ENCODE data around the gene ABCC1. TPM values are rescaled to one million over a fixed set of nuclear protein-coding genes. Genes with fewer than 3 reads are reported as not detected.
A peak's percentile ranks its signal among the peaks of the same experiment; 100 is the strongest.

The ABCC1 gene
- polyA plus RNA-seq, 1 of the 3 experiments (the other 2 are of a cell fraction) = 23.7 TPM

DNA sequence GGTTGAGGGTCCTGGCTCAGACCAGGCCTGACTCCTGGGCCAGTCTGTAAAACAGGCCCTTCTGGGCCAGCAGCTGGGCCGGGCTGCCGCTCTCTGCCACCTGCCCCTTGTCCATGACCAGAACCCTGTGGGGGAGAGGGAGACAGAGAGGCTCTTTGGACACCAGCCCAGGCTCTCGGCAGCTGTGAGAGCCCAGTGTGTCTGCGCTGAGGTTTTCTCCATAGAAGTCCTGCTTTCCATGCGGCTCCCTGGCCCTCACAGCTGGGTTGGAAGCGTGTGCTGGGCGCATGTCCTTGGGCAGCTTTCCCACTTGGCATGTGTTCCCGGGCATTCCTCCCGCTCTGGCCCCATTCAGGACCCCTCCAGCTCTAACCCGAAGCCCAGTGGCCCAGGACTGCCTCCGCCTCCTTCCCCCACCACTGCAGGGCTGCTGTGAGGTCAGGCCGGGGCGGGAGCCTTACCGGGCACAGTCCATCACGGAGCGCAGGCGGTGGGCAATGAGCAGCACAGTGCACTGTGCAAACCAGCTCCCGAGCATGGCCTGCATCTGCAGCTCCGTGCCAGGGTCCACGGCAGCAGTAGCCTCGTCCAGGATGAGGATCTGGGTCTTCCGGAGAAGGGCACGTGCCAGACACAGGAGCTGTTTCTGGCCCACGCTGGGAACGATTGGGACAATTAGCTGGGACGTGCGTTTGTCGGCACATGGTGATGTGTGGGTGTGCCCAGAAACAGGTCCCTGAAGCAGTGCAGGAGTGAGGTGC lies 200.9 kb downstream of the ABCC1 start:
- CTCF ChIA-PET = interaction anchor here (0.7 to 0.9 kb wide), 3 partner anchors 13 to 44 kb away, joined by 3 to 5 read pairs (median 3); no protein-coding TSS in a partner anchor
- Histone ChIP-seq H3K9me3 (no peaks in the 10 kb centered on the region), H3K36me3 (replicated peaks in 1 of 2; ENCODE audit: control insufficient read depth in 1 of 2, insufficient read depth in 2 of 2, low read length in 1 of 2) (peaks cover 0 to 2% of the 10 kb centered on the region in 2 experiments), H3K27ac (ENCODE audit: low read depth in 2 of 2, low read length in 1 of 2) (peak overlapping the region in 1 of 2 experiments; percentile 86; a peak in 2 of 4 replicates), H3K27me3 (ENCODE audit: insufficient read depth) (no peaks in the 10 kb centered on the region), H3K4me2 (no peak overlapping the region), H3K4me1 (ENCODE audit: control insufficient read depth in 1 of 2, insufficient read depth in 2 of 2, low read depth in 1 of 2, low read length in 1 of 2) (peaks cover 0 to 39% of the 10 kb centered on the region in 2 experiments; a peak in 1 of 4 replicates), H3K9ac (no peak overlapping the region), H2AFZ (ENCODE audit: low read depth) (no peak overlapping the region), H4K20me1 (ENCODE audit: insufficient read depth) (no peaks in the 10 kb centered on the region), H3K4me3 (ENCODE audit: low read depth in 2 of 2, low read length in 1 of 2) (no peak overlapping the region), H3F3A (replicated peaks; ENCODE audit: insufficient read depth) (no peaks in the 10 kb centered on the region), H3K79me2 (ENCODE audit: insufficient read depth) (no peaks in the 10 kb centered on the region), H3K9me2 (no peaks in the 10 kb centered on the region)
- peak; percentile 84 for DNase-seq
- POLR2A ChIA-PET = interaction anchor here (1.2 kb wide), 1 partner anchor 25 kb away, joined by 4 read pairs; no protein-coding TSS in a partner anchor
- 47% methylated on average over 16 of the region's 28 CpGs for WGBS (ENCODE audit: low lambda C conversion rate)
- no peak for TF ChIP-seq TAF1 (IDR thresholded peaks at IDR 0.05; ENCODE audit: borderline replicate concordance, low read depth, low read length)
- TF ChIP-seq RCOR1 (IDR thresholded peaks at IDR 0.05; ENCODE audit: low read length) = peak; percentile 11; the same call in 1 of the 2 replicates
- 0 out of 2 replicates have a peak, but pooled peaks have one; percentile 46 for TF ChIP-seq FOXJ3 (CRISPR knock-in tag; IDR thresholded peaks at IDR 0.05)
- TF ChIP-seq NFIC (IDR thresholded peaks at IDR 0.05; ENCODE audit: borderline replicate concordance) = no peak
- peak; percentile 71 for TF ChIP-seq MXI1 (IDR thresholded peaks at IDR 0.05; ENCODE audit: low read depth, low read length)
- 0 out of 2 replicates have a peak, but pooled peaks have one; percentile 8 for TF ChIP-seq POLR2AphosphoS5 (IDR thresholded peaks at IDR 0.05; ENCODE audit: low read depth, low read length)

DNA sequence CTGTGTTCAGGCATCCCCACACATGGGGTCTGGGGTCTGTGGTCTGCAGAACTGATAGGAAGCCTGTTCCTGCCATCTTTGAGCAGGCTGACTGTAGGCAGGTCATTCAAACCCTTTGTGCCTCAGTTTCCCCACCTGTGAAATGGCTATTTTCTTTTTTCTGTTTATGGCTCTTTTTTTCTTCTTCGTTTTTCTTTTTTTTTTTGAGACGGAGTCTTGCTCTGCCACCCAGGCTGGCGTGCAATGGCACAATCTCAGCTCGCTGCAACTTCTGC lies 201.4 kb downstream of the ABCC1 start:
- 94% methylated on average over 4 of the region's 4 CpGs for WGBS (ENCODE audit: low lambda C conversion rate)
- no peak for TF ChIP-seq TCF12 (IDR thresholded peaks at IDR 0.05)
- no peak for TF ChIP-seq YY1 (IDR thresholded peaks at IDR 0.05; ENCODE audit: low read depth)
- no peak for TF ChIP-seq FOSL2 (IDR thresholded peaks at IDR 0.05; ENCODE audit: borderline replicate concordance, low read depth)
- TF ChIP-seq NFIC (IDR thresholded peaks at IDR 0.05; ENCODE audit: borderline replicate concordance) = no peak
- TF ChIP-seq NRF1 (IDR thresholded peaks at IDR 0.05; ENCODE audit: low read depth, low read length) = no peak
- no peak for TF ChIP-seq SMC3 (IDR thresholded peaks at IDR 0.05; ENCODE audit: low read depth, low read length)
- TF ChIP-seq, protein P1, sequence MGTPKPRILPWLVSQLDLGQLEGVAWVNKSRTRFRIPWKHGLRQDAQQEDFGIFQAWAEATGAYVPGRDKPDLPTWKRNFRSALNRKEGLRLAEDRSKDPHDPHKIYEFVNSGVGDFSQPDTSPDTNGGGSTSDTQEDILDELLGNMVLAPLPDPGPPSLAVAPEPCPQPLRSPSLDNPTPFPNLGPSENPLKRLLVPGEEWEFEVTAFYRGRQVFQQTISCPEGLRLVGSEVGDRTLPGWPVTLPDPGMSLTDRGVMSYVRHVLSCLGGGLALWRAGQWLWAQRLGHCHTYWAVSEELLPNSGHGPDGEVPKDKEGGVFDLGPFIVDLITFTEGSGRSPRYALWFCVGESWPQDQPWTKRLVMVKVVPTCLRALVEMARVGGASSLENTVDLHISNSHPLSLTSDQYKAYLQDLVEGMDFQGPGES (IDR thresholded peaks at IDR 0.05; ENCODE audit: low read depth, low read length) = no peak
- TF ChIP-seq, protein P2, sequence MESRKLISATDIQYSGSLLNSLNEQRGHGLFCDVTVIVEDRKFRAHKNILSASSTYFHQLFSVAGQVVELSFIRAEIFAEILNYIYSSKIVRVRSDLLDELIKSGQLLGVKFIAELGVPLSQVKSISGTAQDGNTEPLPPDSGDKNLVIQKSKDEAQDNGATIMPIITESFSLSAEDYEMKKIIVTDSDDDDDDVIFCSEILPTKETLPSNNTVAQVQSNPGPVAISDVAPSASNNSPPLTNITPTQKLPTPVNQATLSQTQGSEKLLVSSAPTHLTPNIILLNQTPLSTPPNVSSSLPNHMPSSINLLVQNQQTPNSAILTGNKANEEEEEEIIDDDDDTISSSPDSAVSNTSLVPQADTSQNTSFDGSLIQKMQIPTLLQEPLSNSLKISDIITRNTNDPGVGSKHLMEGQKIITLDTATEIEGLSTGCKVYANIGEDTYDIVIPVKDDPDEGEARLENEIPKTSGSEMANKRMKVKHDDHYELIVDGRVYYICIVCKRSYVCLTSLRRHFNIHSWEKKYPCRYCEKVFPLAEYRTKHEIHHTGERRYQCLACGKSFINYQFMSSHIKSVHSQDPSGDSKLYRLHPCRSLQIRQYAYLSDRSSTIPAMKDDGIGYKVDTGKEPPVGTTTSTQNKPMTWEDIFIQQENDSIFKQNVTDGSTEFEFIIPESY (IDR thresholded peaks at IDR 0.05; ENCODE audit: borderline replicate concordance, low read depth) = no peak
- TF ChIP-seq, protein P3, sequence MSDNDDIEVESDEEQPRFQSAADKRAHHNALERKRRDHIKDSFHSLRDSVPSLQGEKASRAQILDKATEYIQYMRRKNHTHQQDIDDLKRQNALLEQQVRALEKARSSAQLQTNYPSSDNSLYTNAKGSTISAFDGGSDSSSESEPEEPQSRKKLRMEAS (IDR thresholded peaks at IDR 0.05; ENCODE audit: low read depth) = no peak
- TF ChIP-seq MXI1 (IDR thresholded peaks at IDR 0.05; ENCODE audit: low read depth, low read length) = no peak
- TF ChIP-seq JUND (IDR thresholded peaks at IDR 0.05) = no peak
- TF ChIP-seq TAF1 (IDR thresholded peaks at IDR 0.05; ENCODE audit: borderline replicate concordance, low read depth, low read length) = no peak
- TF ChIP-seq EZH2phosphoT487 (IDR thresholded peaks at IDR 0.05; ENCODE audit: borderline replicate concordance, low read depth) = no peak
- TF ChIP-seq SIN3A (IDR thresholded peaks at IDR 0.05; ENCODE audit: borderline replicate concordance, low read depth, low read length) = no peak
- no peak for TF ChIP-seq POLR2AphosphoS5 (IDR thresholded peaks at IDR 0.05; ENCODE audit: low read depth, low read length)
- Histone ChIP-seq H3K4me1 (ENCODE audit: control insufficient read depth in 1 of 2, insufficient read depth in 2 of 2, low read depth in 1 of 2, low read length in 1 of 2) (peaks cover 0 to 33% of the 10 kb centered on the region in 2 experiments; a peak in 1 of 4 replicates), H3K9me2 (no peaks in the 10 kb centered on the region), H3K27me3 (ENCODE audit: insufficient read depth) (no peaks in the 10 kb centered on the region), H4K20me1 (ENCODE audit: insufficient read depth) (no peaks in the 10 kb centered on the region), H3K4me2 (no peak overlapping the region), H3K9me3 (no peaks in the 10 kb centered on the region), H3K9ac (no peak overlapping the region), H3K4me3 (ENCODE audit: low read depth in 2 of 2, low read length in 1 of 2) (no peak overlapping the region), H2AFZ (ENCODE audit: low read depth) (no peak overlapping the region), H3K27ac (ENCODE audit: low read depth in 2 of 2, low read length in 1 of 2) (peak overlapping the region in 1 of 2 experiments; percentile 86; a peak in 2 of 4 replicates), H3K79me2 (ENCODE audit: insufficient read depth) (no peaks in the 10 kb centered on the region), H3K36me3 (replicated peaks in 1 of 2; ENCODE audit: control insufficient read depth in 1 of 2, insufficient read depth in 2 of 2, low read length in 1 of 2) (no peaks in the 10 kb centered on the region), H3F3A (replicated peaks; ENCODE audit: insufficient read depth) (no peaks in the 10 kb centered on the region)
- DNase-seq = no peak
- POLR2A ChIA-PET = interaction anchor here (1.2 kb wide), 1 partner anchor 24 kb away, joined by 4 read pairs; no protein-coding TSS in a partner anchor
- CTCF ChIA-PET = no interaction called here

All from SK-N-SH (cell line).